ENCODE results near the gene CCSER2.

DNA sequence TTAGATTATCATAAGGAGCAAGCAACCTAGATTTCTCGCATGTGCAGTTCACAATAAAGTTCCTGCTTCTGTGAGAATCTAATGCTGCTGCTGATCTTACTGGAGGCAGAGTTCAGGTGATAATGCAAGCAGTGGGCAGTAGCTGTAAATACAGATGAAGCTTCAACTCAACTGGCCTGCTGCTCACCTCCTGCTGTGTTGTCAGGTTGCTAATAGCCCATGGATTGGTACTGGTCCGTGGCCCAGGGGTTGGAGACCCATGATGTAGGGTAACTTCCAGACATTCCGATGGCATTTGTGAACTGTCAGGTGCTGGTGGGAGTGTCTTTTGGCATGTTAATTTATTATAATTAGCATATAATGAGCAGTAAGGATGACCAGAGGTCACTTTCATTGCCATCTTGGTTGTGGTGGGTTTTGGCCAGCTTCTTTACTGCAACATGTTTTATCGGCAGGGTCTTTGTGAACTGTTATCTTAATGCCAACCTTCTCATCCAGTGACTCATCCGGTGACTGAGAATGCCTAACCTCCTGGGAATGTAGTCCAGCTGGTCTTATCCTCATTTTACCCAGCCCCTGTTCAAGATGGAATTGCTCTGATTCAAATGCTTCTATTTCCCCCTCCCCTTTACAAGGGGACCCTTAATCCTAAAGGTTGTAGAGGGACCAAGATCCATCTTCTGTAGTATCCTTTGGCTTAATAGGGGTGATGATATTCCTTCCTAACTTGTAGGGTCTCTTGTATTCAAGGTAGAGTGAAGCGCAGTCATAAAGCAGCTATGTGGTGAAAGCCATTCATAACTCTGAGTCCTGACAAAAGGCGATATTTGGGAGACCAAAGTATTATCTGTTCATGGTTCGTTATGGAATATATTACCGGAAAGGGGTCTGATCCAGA, 165.8 kb downstream of the CCSER2 start:
- TF ChIP-seq, protein P1, sequence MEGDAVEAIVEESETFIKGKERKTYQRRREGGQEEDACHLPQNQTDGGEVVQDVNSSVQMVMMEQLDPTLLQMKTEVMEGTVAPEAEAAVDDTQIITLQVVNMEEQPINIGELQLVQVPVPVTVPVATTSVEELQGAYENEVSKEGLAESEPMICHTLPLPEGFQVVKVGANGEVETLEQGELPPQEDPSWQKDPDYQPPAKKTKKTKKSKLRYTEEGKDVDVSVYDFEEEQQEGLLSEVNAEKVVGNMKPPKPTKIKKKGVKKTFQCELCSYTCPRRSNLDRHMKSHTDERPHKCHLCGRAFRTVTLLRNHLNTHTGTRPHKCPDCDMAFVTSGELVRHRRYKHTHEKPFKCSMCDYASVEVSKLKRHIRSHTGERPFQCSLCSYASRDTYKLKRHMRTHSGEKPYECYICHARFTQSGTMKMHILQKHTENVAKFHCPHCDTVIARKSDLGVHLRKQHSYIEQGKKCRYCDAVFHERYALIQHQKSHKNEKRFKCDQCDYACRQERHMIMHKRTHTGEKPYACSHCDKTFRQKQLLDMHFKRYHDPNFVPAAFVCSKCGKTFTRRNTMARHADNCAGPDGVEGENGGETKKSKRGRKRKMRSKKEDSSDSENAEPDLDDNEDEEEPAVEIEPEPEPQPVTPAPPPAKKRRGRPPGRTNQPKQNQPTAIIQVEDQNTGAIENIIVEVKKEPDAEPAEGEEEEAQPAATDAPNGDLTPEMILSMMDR (optimal IDR thresholded peaks at IDR 0.05 in 1 of 3, IDR thresholded peaks at IDR 0.05 in 1 of 3, conservative IDR thresholded peaks at IDR 0.05 in 1 of 3; ENCODE audit: extremely low read depth in 1 of 3, insufficient read depth in 2 of 3, low read length in 3 of 3) = no peak
- no peak for TF ChIP-seq EZH2 (IDR thresholded peaks at IDR 0.05; ENCODE audit: low read length)
